Activated T-cell treated with anti-CD3 and anti-CD28 coated beads for 48 hours (primary cell): ENCODE results near the gene TMED10.

Experiments used
- DNase-seq: peaks from one replicate; pipeline ENCODE4 v3.0.0-alpha.2; 2020; ENCODE audit warnings: low read depth

TMED10 gene

GRCh38 chr14:75176142-75176820 is at the start of gene TMED10:
TMED10 (minus strand) TSS chr14:75176612; CDS start chr14:75176579, 33 bp downstream.
- peak; percentile 84 for DNase-seq

- no peak for DNase-seq
Observed at GRCh38 chr14:75224561-75224960, 48.1 kb upstream of the TMED10 start.

- DNase-seq, result no peak
Observed at GRCh38 chr14:75223664-75224154, 47.3 kb upstream of the TMED10 start.

- DNase-seq, result no peak
Observed at GRCh38 chr14:75222208-75222701, 45.8 kb upstream of the TMED10 start.

GRCh38 chr14:75221797-75222196 is 45.4 kb upstream of the TMED10 start:
- DNase-seq, result no peak

- DNase-seq, result no peak
Observed at GRCh38 chr14:75220156-75220555, 43.7 kb upstream of the TMED10 start.

GRCh38 chr14:75217508-75218206 is 41.2 kb upstream of the TMED10 start:
- no peak for DNase-seq

- no peak for DNase-seq
Observed at GRCh38 chr14:75216427-75217006, 40.1 kb upstream of the TMED10 start.

- DNase-seq, result no peak
Observed at GRCh38 chr14:75215520-75215919, 39.1 kb upstream of the TMED10 start.

- no peak for DNase-seq
Observed at GRCh38 chr14:75214558-75214957, 38.1 kb upstream of the TMED10 start.

GRCh38 chr14:75213172-75213571 is 36.8 kb upstream of the TMED10 start:
- DNase-seq, result no peak

GRCh38 chr14:75208843-75209242 is 32.4 kb upstream of the TMED10 start:
- no peak for DNase-seq

- no peak for DNase-seq
Observed at GRCh38 chr14:75206190-75206589, 29.8 kb upstream of the TMED10 start.

- no peak for DNase-seq
Observed at GRCh38 chr14:75205591-75205990, 29.2 kb upstream of the TMED10 start.

GRCh38 chr14:75204116-75204515 is 27.7 kb upstream of the TMED10 start:
- no peak for DNase-seq

GRCh38 chr14:75202657-75203056 is 26.2 kb upstream of the TMED10 start:
- no peak for DNase-seq

- DNase-seq, result no peak
Observed at GRCh38 chr14:75201087-75201486, 24.7 kb upstream of the TMED10 start.

- DNase-seq, result no peak
Observed at GRCh38 chr14:75200451-75200850, 24.0 kb upstream of the TMED10 start.

GRCh38 chr14:75198291-75198933 is 22.0 kb upstream of the TMED10 start:
- no peak for DNase-seq

- DNase-seq, result no peak
Observed at GRCh38 chr14:75197338-75197737, 20.9 kb upstream of the TMED10 start.

GRCh38 chr14:75196468-75196867 is 20.1 kb upstream of the TMED10 start:
- no peak for DNase-seq

GRCh38 chr14:75196064-75196463 is 19.7 kb upstream of the TMED10 start:
- DNase-seq, result no peak

- no peak for DNase-seq
Observed at GRCh38 chr14:75191100-75191499, 14.7 kb upstream of the TMED10 start.
